Stomach (tissue), 4 donors: ENCODE measurements around the gene IFI6.

Source experiments
- POLR2A ChIP-seq, 4 donors: fragments of 450-650 bp; IDR thresholded peaks; one replicate each; pipeline ENCODE4 v1.6.1; 2016; ENCODE audit warnings: antibody characterized with exemption in 4 of 4, control low read depth in 2 of 4, mild to moderate bottlenecking in 1 of 4, moderate library complexity in 1 of 4
- POLR2AphosphoS5 ChIP-seq, 3 donors: sonication (generic); formaldehyde crosslinking; IDR thresholded peaks; one replicate each; pipeline ENCODE4 v1.6.1; 2016; ENCODE audit warnings: antibody characterized with exemption in 3 of 3
- TF ChIP-seq, protein P1 (sequence below), 7 experiments: fragments of 450-650 bp in 4 of 7; fragments of 200-600 bp in 3 of 7; sonication (generic) in 3 of 7; IDR thresholded peaks; one replicate each; pipeline ENCODE4 v1.5.1; 2016 to 2019; ENCODE audit warnings: antibody characterized with exemption in 7 of 7, control low read depth in 2 of 7, mild to moderate bottlenecking in 1 of 7

DNA sequence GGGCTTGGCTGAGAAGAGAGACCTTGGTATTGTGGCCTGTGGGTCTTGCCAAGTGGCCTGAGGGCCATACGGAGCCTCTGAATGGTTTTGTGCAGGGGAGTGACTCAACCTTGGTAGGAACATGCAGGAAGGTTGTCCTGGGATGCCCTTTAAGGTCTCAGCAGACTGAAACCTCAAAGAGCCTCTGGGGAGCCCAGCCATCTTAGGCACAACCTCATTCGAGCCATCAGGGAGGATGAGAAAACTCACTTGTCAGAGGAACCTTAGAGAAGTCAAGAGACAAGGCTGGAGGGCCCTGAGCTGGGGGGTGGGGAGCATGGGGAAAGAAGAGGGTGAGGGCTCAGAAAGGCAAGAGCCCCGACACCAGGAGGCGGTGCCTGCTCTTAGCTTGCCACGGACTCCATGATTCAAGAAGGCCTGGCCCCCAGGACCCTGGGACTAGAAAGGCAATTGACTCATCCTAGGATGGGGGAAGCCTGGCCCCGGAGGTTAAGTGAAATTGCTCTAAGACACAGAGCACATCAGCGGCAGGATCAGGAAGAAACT lies 13.0 kb downstream of the IFI6 start:
- TF ChIP-seq, protein P1, sequence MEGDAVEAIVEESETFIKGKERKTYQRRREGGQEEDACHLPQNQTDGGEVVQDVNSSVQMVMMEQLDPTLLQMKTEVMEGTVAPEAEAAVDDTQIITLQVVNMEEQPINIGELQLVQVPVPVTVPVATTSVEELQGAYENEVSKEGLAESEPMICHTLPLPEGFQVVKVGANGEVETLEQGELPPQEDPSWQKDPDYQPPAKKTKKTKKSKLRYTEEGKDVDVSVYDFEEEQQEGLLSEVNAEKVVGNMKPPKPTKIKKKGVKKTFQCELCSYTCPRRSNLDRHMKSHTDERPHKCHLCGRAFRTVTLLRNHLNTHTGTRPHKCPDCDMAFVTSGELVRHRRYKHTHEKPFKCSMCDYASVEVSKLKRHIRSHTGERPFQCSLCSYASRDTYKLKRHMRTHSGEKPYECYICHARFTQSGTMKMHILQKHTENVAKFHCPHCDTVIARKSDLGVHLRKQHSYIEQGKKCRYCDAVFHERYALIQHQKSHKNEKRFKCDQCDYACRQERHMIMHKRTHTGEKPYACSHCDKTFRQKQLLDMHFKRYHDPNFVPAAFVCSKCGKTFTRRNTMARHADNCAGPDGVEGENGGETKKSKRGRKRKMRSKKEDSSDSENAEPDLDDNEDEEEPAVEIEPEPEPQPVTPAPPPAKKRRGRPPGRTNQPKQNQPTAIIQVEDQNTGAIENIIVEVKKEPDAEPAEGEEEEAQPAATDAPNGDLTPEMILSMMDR (IDR thresholded peaks at IDR 0.05), result no peak
- TF ChIP-seq POLR2AphosphoS5 (IDR thresholded peaks at IDR 0.05) (no peak), POLR2A (IDR thresholded peaks at IDR 0.05) (no peak)
